CD4-positive, alpha-beta T cell treated with Interleukin-2 at 100 ng/mL for 4 hours (primary cell): ENCODE measurements around the gene RAB6B.

ENCODE experiments used
- DNase-seq: peaks from one replicate; pipeline ENCODE4 v3.0.0-alpha.2; 2020; ENCODE audit warnings: low spot score

RAB6B gene

GRCh38 chr3:133895208-133896001, at the start of gene RAB6B:
Gene RAB6B (minus strand): TSS chr3:133895882. CDS start chr3:133895466, 416 bp downstream.
- DNase-seq: no peak

DNA sequence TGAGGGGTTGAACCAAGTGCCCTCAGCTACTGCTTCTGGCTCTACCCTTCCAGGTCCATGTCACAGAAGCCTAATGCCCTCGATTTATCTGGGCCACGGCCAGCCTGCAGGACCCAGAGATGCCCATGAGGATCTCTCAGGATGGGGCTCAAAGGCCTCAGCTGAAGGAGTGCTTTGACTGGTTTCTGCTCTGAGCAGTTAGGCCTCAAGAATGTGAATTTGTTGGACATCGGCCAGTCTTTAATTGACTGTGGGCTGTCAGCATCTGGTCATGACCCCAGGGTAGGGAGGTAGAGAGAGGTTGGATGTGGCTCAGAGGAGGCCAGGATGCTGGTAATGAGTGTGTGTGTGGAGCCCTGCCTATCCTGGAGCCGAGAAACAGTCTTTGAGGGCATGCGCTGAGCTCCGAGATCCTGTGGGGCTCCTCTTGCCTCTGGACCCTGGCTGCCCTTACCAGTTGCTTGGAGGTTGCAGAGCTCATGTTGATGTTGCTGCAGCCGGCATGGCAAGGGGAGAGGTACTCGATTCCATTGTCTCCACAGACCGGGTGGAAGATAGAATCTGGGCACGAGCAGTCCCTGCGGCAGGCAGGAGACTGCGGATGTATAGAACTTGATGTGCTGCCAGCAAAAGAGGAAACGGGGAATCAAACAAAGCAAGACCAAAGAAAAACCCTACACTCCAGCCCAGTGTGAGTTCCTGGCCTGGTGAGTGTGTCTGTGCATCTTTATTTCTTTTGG, 49.1 kb upstream of the RAB6B start:
- no peak for DNase-seq

GRCh38 chr3:133944181-133944580, 48.5 kb upstream of the RAB6B start:
- no peak for DNase-seq

DNA sequence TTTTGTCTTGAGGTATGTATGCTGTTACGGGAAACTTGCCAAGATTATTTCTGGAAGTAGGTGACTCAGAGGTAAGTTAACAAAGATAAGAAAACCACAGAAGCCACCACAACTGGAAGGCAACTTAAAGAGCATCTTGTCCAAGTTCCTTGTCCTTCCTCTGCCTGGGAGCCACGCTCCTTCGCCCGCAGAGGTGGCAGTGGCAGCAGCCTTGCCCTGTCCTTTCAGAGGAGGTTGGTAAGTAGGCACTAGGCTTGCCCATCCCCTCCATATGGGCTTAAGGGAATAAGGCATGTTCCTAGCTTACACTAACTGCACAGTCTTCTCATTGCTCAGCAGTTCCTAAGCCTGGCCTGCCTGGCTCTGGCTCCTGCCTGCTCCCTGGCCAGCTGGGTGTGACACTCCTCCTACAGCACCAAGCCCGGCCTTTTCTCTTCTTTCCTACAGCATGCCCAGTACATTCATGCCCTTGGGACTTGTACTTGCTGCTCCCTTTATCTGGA, 48.0 kb upstream of the RAB6B start:
- DNase-seq: no peak

DNA sequence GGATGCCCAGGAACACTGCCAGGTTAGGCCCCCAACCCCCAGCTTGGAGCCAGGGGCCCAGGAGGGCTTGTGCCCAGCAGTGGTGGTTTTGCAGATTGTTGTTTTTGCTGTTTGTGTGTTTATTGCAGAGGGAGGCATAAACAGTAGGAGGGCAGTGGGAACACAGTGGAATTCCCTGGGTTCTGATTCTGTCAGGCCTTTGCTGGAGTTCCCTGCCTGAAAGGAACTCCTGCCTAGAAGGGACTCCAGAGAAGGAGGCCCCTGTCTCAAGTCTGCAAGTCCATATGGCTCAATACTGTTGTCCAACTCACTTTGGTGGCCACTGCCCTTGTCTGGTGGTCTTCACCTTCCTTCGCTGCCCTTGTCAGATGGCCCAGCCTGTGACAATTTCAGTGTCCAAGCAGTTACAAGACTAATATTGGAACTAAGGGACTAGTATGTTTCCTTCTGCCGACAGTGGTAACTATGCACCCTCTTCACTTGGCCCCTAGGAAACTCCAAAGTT, 47.4 kb upstream of the RAB6B start:
- DNase-seq: no peak

- DNase-seq: no peak
These were observed 45.7 kb upstream of the RAB6B start for GRCh38 chr3:133941415-133941821.

DNA sequence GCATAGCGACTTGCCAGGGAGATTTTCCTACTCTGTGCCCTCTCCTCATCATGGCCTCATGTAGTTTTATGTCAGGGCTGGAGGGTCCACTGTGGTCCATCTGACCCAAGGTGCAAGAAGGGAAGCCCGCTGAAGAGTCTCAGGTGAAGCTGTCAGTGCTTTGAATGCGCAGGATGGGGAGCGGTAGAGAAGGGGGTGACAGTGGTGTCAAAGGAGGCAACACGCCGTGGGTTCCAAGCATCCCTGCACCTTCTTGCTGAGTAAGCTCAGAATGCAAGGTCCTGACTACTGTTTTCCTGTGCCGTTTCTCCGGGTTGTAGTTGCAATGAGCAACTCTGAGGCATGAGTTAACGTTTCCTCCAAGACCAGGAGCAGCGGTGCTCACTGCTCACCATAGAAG, 44.9 kb upstream of the RAB6B start:
- no peak for DNase-seq

GRCh38 chr3:133939463-133939835, 43.8 kb upstream of the RAB6B start:
- no peak for DNase-seq

DNA sequence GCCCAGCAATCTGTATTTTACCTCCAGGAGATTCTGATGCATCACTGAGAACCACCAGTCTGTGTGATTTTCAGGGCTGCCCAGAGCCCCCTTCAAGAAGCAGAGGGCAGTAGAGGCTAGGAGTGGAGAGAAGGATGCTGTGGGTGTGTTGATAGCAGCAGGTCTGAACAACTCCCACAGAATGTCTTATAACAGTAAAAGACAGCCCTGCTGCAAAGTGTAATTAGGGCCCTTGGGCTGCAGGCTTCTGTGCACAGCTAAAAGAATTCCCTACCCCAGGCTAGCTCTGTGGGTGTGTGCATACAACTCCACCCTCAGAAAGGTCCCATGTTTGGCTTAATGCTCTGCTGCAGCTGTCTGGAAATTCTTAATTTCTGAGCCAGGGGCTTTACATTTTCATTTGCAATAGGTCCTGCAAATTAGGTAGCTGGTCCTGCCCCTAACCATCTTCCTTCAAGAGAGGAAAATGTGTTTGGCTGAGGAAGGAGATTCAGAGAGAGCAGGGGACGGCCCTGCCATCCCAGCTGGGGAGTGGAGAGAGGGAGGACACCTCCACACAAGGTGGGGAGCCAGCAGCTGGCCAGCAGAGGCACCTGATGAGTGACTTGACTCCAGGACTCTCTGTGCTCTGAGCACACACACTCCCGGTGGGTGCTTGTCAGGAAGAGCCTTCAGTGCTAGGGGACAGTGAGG, 43.2 kb upstream of the RAB6B start:
- no peak for DNase-seq

- no peak for DNase-seq
These were observed 42.3 kb upstream of the RAB6B start for GRCh38 chr3:133937756-133938601.

- DNase-seq: no peak
These were observed 41.5 kb upstream of the RAB6B start for GRCh38 chr3:133937061-133937686.

GRCh38 chr3:133935843-133936769, 40.4 kb upstream of the RAB6B start:
- DNase-seq: no peak

DNA sequence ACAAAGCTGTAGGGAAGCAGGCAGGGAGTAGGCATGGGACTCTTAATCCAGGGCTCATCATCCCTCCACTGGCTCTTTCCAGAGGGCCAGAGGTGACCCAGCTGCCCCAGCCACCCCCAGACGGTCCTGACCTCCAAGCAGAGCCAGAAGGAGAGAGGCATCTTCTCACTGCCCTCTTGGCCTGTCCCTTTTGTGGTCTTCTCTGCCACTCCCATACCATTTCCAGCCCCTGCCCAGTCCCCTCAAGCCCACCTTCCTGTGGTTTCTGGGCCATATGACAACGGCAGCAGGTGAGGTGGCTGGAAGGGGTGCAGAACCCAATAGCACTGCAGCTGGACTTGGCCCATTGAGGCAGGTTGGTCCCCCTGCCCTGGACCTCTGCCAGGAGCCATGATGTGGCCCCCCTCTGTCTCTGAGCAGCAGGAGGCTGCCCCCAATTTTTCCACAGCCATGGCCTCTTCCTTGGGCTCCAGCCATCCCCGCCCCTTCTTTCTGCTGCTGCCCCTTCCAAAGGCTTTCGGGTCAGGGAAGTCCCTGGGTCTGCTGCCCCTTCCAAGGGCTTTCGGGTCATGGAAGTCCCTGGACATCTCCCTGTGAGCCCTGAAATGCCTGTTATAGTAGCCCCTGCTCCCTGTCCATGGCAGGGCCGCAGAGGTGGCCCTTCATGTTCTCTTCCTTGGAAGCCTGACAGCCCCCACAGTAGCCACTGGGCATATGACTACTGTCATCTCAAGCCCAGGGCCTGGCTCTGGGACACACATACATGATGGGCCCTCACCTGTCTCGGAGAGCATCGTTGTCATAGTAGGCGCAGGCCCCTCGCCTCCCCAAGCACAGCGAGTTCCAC, 39.5 kb upstream of the RAB6B start:
- DNase-seq: no peak

DNA sequence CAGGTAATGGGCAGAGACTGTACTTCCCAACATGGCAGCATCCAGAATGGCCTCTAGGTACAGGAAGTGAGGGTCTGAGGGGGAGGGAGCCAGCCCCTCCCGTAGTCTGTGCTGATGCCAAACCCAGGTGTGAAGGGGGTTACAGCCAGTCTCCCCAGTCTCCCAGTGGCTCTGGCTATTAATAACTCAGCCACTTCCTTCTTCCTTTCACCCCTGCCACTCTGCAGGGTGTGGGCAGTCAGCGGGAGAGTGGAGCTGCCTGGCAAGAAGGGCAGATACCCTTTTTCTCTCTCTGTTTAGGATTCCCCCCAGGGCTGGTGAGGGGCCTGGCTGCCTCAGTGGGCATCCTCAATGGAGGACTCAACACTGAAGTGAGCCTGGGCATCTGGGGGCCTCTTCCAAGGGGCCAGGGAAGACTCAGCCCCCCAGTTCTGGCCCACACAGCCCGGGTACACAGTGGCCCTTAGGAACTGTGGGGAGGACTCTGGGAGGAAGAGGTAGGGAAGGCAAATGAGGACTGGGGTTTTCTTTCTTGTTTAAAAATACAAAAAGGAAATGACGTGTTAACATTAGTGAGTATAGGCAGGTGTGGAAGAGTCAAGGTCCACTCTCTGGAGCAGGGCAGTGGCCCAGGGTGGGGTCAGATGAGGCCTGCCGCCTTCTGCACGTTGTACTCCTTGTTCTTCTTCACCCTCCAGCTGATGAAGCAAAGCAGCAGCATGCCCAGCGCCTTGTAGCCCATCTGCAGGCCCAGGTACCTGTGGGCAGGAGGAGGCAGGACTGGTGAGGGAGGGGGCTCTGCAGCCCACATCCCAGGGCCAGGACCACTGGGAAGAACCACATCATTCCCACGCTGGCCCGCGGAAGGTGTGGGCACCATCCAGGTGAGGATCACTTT, 38.6 kb upstream of the RAB6B start:
- no peak for DNase-seq

DNA sequence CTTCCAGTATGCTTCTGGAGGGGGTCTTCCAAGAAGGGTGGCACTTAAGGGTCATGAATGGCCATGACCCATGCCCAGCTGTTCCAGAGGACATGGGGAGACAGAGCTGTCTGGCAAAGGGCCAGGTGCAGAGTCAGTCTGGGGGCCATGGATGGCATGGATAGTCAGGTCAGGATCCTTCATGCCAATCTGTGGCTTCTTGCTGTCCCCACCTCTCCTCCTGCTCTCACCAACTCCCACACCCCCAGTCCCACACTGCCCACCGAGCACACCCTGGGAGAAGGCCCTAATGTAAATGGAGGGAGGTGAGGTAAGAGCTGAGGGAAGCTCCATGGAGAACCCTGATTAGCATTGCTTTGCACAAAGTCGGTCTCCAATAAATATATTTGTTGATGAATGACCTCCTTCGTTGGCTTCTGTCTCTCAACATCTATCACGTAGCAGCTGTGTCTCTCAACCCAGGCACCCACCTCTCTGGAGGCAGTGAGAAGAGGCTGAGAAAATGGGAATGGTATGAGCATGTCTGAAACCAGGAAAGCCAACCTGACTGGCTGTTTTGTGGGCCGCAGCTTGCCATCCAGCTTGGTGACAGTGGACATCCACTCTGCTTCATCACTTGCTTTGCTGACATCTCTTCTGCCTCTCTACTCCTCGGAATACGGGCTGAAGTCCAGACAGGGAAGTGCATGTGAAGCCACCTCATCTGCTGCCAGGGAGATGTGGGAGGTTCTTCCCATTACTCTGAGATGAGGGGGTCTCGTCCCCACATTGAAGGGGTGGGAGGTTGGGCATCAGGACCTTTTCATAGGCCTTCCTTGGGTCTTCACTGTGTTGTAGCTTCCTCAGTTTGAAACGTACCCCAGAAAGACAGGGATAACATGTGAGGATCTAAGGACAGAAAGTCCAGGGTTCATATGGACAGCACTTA, 37.7 kb upstream of the RAB6B start:
- no peak for DNase-seq

DNA sequence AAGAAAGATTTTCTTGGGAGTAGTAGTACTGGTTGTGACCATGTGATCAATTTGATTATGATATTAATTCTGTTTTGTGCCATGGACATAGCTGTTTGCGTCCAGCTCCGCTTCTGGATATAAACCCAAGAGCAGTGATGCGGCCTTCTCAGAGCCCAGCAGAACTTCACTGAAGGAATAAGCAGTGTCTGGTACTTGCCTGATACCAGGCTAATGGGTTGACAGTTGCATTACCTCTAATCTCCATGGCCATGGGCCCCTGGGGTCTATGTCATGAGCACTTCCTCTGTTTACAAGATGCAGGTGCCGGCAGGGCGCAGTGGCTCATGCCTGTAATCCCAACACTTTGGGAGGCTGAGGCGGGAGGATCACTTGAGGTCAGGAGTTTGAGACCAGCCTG, 36.3 kb upstream of the RAB6B start:
- DNase-seq: no peak

GRCh38 chr3:133931084-133931483, 35.4 kb upstream of the RAB6B start:
- no peak for DNase-seq
